Ectodermal cell (in vitro differentiated cells): ENCODE data around the gene CTDSPL.
"Not testable (repeated sequence)": the region's sequence is repeated elsewhere in the genome, so short reads cannot be mapped to it uniquely, and the experiment has no call there.

ENCODE experiments used
- H3K27ac ChIP-seq: 2 replicates; pipeline ENCODE4 v1.7.0; 2013; ENCODE audit warnings: mild to moderate bottlenecking, low read depth, low read length; ENCODE audit not compliant: insufficient read depth, poor library complexity, severe bottlenecking
- H3K27me3 ChIP-seq: 2 replicates; pipeline ENCODE4 v1.7.0; 2013; ENCODE audit warnings: mild to moderate bottlenecking, low read length; ENCODE audit not compliant: insufficient read depth, control insufficient read depth, poor library complexity, severe bottlenecking
- H3K36me3 ChIP-seq: one replicate; pipeline ENCODE4 v1.7.0; 2013; ENCODE audit warnings: low read length; ENCODE audit not compliant: control insufficient read depth, insufficient read depth
- H3K4me1 ChIP-seq: one replicate; pipeline ENCODE4 v1.7.0; 2013; ENCODE audit warnings: low read length; ENCODE audit not compliant: control insufficient read depth, insufficient read depth
- H3K4me3 ChIP-seq: 2 replicates; pipeline ENCODE4 v1.7.0; 2013; ENCODE audit warnings: low read depth, low read length, control low read depth; ENCODE audit not compliant: insufficient read depth
- H3K9me3 ChIP-seq: 2 replicates; pipeline ENCODE4 v1.7.0; 2013; ENCODE audit warnings: mild to moderate bottlenecking, low read length, moderate library complexity; ENCODE audit not compliant: control insufficient read depth
- WGBS, 2 experiments: methylation state at CpG; one replicate each; pipeline ENCODE4 v1.1.7; 2013; ENCODE audit warnings: missing lambda C conversion rate in 2 of 2; 5-methylcytosine and 5-hydroxymethylcytosine counted together

Gene CTDSPL

GRCh38 chr3:37971467-37971866 lies 109.8 kb downstream of the CTDSPL start:
- Histone ChIP-seq H3K4me1 (no peaks in the 10 kb centered on the region), H3K27ac (no peak overlapping the region), H3K9me3 (no peaks in the 10 kb centered on the region), H3K4me3 (no peak overlapping the region), H3K27me3 (no peaks in the 10 kb centered on the region), H3K36me3 (no peaks in the 10 kb centered on the region)

- not testable (repeated sequence) for H3K4me3 ChIP-seq, H3K27ac ChIP-seq, H3K4me1 ChIP-seq, H3K36me3 ChIP-seq, H3K27me3 ChIP-seq, H3K9me3 ChIP-seq
- 88 to 89% methylated on average over 8 of the region's 8 CpGs for WGBS, 2 experiments
Observed at GRCh38 chr3:37972056-37972455, 110.4 kb downstream of the CTDSPL start.

GRCh38 chr3:37973246-37974054 lies 111.8 kb downstream of the CTDSPL start:
- Histone ChIP-seq H3K4me3 (no peak overlapping the region), H3K4me1 (no peaks in the 10 kb centered on the region), H3K9me3 (no peaks in the 10 kb centered on the region), H3K27ac (no peak overlapping the region), H3K27me3 (no peaks in the 10 kb centered on the region), H3K36me3 (no peaks in the 10 kb centered on the region)
- 83 to 84% methylated on average over 12 of the region's 12 CpGs for WGBS, 2 experiments

GRCh38 chr3:37974121-37975083 lies 112.7 kb downstream of the CTDSPL start:
- Histone ChIP-seq H3K27me3 (no peaks in the 10 kb centered on the region), H3K27ac (no peak overlapping the region), H3K4me1 (no peaks in the 10 kb centered on the region), H3K9me3 (no peaks in the 10 kb centered on the region), H3K36me3 (no peaks in the 10 kb centered on the region), H3K4me3 (no peak overlapping the region)
- 81 to 85% methylated on average over 9 of the region's 9 CpGs for WGBS, 2 experiments

- WGBS, 2 experiments: 85 to 87% methylated on average over 6 to 7 of the region's 8 CpGs
- Histone ChIP-seq H3K4me3 (no peak overlapping the region), H3K36me3 (peaks cover 4% of the 10 kb centered on the region)
Observed at GRCh38 chr3:37979541-37980461, 118.1 kb downstream of the CTDSPL start.

GRCh38 chr3:37980462-37981347 lies 119.0 kb downstream of the CTDSPL start:
- peaks cover 4% of the 10 kb centered on the region for H3K36me3 ChIP-seq
- H3K9me3 ChIP-seq: no peaks in the 10 kb centered on the region
- no peaks in the 10 kb centered on the region for H3K4me1 ChIP-seq
- H3K27ac ChIP-seq: no peak overlapping the region
- WGBS, 2 experiments: 95% methylated on average over 13 of the region's 14 CpGs
- no peaks in the 10 kb centered on the region for H3K27me3 ChIP-seq
- H3K4me3 ChIP-seq: no peak overlapping the region

More at GRCh38 chr3:37979541-37980461, 118.1 kb downstream of the CTDSPL start:
- H3K27me3 ChIP-seq: no peaks in the 10 kb centered on the region
- H3K9me3 ChIP-seq: no peaks in the 10 kb centered on the region
- no peaks in the 10 kb centered on the region for H3K4me1 ChIP-seq
- H3K27ac ChIP-seq: no peak overlapping the region

- 86 to 94% methylated on average over 2 of the region's 2 CpGs for WGBS, 2 experiments
- Histone ChIP-seq H3K27ac (no peak overlapping the region), H3K9me3 (no peaks in the 10 kb centered on the region), H3K4me3 (no peak overlapping the region), H3K36me3 (peaks cover 4% of the 10 kb centered on the region), H3K4me1 (no peaks in the 10 kb centered on the region), H3K27me3 (no peaks in the 10 kb centered on the region)
Observed at GRCh38 chr3:37981348-37981664, 119.6 kb downstream of the CTDSPL start.

- Histone ChIP-seq H3K9me3 (no peaks in the 10 kb centered on the region), H3K4me3 (no peak overlapping the region), H3K36me3 (peaks cover 4% of the 10 kb centered on the region), H3K27ac (no peak overlapping the region), H3K4me1 (no peaks in the 10 kb centered on the region), H3K27me3 (no peaks in the 10 kb centered on the region)
- WGBS, 2 experiments: 89 to 100% methylated on average over 1 of the region's 1 CpG
Observed at GRCh38 chr3:37982331-37982730, 120.7 kb downstream of the CTDSPL start.

- no peaks in the 10 kb centered on the region for H3K9me3 ChIP-seq
- H3K27me3 ChIP-seq: no peaks in the 10 kb centered on the region
- no peak overlapping the region for H3K27ac ChIP-seq
- WGBS, 2 experiments: 90 to 94% methylated on average over 6 to 7 of the region's 7 CpGs
- no peaks in the 10 kb centered on the region for H3K4me1 ChIP-seq
- peaks cover 4% of the 10 kb centered on the region for H3K36me3 ChIP-seq
- no peak overlapping the region for H3K4me3 ChIP-seq
Observed at GRCh38 chr3:37984051-37984450, 122.4 kb downstream of the CTDSPL start.
